Natural killer cell (primary cell): ENCODE results near the gene FBXO42. TPM values are rescaled to one million over a fixed set of nuclear protein-coding genes. Genes with fewer than 3 reads are reported as not detected.

Source experiments
- ATAC-seq, 3 donors: fragments of 150-1000 bp in 2 of 3; fragments of 200-7000 bp in 1 of 3; cut with Tn5 transposase; 1 replicate in 1 of 3; 2 replicates in 2 of 3; pipeline ENCODE4 v1.10.0; 2021; ENCODE audit warnings: mild to moderate bottlenecking in 2 of 3, moderate library complexity in 2 of 3
- DNase-seq, 2 donors: peaks; one replicate each; pipeline versions ENCODE4 v3.0.0 to v3.0.0-alpha.2; 2013 to 2021; ENCODE audit warnings: mixed read lengths in 1 of 2
- H3K27ac ChIP-seq: one replicate; pipeline ENCODE4 v1.5.1; 2013; ENCODE audit warnings: mild to moderate bottlenecking, low read length
- H3K27me3 ChIP-seq: one replicate; pipeline ENCODE4 v1.6.1; 2013; ENCODE audit warnings: low read length; ENCODE audit not compliant: control insufficient read depth, insufficient read depth
- H3K36me3 ChIP-seq: one replicate; pipeline ENCODE4 v1.6.1; 2013; ENCODE audit warnings: low read length; ENCODE audit not compliant: control insufficient read depth, insufficient read depth
- H3K4me1 ChIP-seq: one replicate; pipeline ENCODE4 v1.6.1; 2013; ENCODE audit warnings: low read length; ENCODE audit not compliant: control insufficient read depth, insufficient read depth
- H3K4me3 ChIP-seq: one replicate; pipeline ENCODE4 v1.5.1; 2013; ENCODE audit warnings: low read length
- H3K9me3 ChIP-seq: one replicate; pipeline ENCODE4 v1.6.1; 2013; ENCODE audit warnings: low read length; ENCODE audit not compliant: control insufficient read depth, insufficient read depth
- H3K27ac Mint-ChIP-seq, 2 donors: one replicate each; pipeline ENCODE4 v1.8.0; 2022; ENCODE audit warnings: mild to moderate bottlenecking in 2 of 2, mixed read lengths in 2 of 2, moderate library complexity in 1 of 2
- H3K27me3 Mint-ChIP-seq, 2 donors: one replicate each; pipeline ENCODE4 v1.8.0; 2022; ENCODE audit warnings: low read depth in 2 of 2, mixed read lengths in 2 of 2
- H3K36me3 Mint-ChIP-seq: one replicate; pipeline ENCODE4 v1.8.0; 2022; ENCODE audit warnings: mixed read lengths
- H3K4me1 Mint-ChIP-seq, 2 donors: one replicate each; pipeline ENCODE4 v1.8.0; 2022; ENCODE audit warnings: mixed read lengths in 2 of 2
- H3K4me3 Mint-ChIP-seq: one replicate; pipeline ENCODE4 v1.8.0; 2022; ENCODE audit warnings: mild to moderate bottlenecking, moderate library complexity, mixed read lengths
- H3K9me3 Mint-ChIP-seq, 2 donors: one replicate each; pipeline ENCODE4 v1.8.0; 2022; ENCODE audit warnings: mixed read lengths in 2 of 2
- WGBS: methylation state at CpG from one replicate; pipeline ENCODE4 v1.1.7; 2013; ENCODE audit warnings: missing lambda C conversion rate; ENCODE audit not compliant: insufficient coverage; 5-methylcytosine and 5-hydroxymethylcytosine counted together
- intact Hi-C: fragments of 100-400 bp; cut with micrococcal nuclease; formaldehyde crosslinking; loops from one replicate; pipeline ENCODE4 v1.14.2; 2022
- total RNA-seq, 4 donors: library from RNA; stranded (reverse); fragments of 120-200 nt in 1 of 4; gene quantifications; one replicate each; pipeline versions ENCODE4 v1.2.3 to v1.2.4, GENCODE V29; 2013 to 2022
- TF ChIP-seq, protein P1 (sequence below): fragments of 200-600 bp; IDR thresholded peaks from one replicate; pipeline ENCODE4 v1.8.0; 2022; ENCODE audit warnings: antibody characterized with exemption

Gene FBXO42
- total RNA-seq, 3 donors from 2014 or later (not counting 1 experiment from before 2014, with no cell fraction given): 19.5 to 24.5 (median 24.1) TPM

DNA sequence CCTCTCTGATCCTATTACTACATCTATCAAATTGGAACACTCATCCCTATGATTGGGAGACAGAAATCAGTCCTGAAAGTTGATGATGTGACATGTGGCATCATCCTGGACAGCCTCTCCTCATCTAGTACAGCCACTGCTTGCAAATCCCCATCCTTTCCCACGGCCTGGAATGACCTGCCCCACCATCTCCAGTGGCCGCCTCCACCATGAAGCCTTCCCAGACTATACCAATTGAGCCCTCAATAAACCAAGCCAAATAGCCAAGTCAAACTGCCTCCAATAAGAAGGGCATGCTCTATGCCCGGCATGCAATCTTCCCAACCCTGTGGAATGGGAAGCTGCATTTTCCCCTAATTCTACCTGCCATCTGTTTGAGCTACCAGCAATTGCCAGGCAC is 139.3 kb downstream of the FBXO42 start:
- Histone ChIP-seq H3K36me3 (no peaks in the 10 kb centered on the region), H3K27ac (no peak overlapping the region), H3K9me3 (no peaks in the 10 kb centered on the region), H3K27me3 (no peaks in the 10 kb centered on the region), H3K4me3 (no peak overlapping the region), H3K4me1 (peaks cover 20% of the 10 kb centered on the region)
- WGBS: 77% methylated on average over 3 of the region's 3 CpGs
- Mint-ChIP-seq H3K27me3 (peaks cover 0 to 4% of the 10 kb centered on the region in 2 donors), H3K4me3 (no peak overlapping the region), H3K36me3 (no peaks in the 10 kb centered on the region), H3K4me1 (peaks cover 12 to 23% of the 10 kb centered on the region in 2 donors), H3K27ac (no peak overlapping the region), H3K9me3 (no peaks in the 10 kb centered on the region)
- DNase-seq: no peak
- no peak for ATAC-seq
- TF ChIP-seq, protein P1, sequence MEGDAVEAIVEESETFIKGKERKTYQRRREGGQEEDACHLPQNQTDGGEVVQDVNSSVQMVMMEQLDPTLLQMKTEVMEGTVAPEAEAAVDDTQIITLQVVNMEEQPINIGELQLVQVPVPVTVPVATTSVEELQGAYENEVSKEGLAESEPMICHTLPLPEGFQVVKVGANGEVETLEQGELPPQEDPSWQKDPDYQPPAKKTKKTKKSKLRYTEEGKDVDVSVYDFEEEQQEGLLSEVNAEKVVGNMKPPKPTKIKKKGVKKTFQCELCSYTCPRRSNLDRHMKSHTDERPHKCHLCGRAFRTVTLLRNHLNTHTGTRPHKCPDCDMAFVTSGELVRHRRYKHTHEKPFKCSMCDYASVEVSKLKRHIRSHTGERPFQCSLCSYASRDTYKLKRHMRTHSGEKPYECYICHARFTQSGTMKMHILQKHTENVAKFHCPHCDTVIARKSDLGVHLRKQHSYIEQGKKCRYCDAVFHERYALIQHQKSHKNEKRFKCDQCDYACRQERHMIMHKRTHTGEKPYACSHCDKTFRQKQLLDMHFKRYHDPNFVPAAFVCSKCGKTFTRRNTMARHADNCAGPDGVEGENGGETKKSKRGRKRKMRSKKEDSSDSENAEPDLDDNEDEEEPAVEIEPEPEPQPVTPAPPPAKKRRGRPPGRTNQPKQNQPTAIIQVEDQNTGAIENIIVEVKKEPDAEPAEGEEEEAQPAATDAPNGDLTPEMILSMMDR: no peak
- intact Hi-C loops: no loop called here

DNA sequence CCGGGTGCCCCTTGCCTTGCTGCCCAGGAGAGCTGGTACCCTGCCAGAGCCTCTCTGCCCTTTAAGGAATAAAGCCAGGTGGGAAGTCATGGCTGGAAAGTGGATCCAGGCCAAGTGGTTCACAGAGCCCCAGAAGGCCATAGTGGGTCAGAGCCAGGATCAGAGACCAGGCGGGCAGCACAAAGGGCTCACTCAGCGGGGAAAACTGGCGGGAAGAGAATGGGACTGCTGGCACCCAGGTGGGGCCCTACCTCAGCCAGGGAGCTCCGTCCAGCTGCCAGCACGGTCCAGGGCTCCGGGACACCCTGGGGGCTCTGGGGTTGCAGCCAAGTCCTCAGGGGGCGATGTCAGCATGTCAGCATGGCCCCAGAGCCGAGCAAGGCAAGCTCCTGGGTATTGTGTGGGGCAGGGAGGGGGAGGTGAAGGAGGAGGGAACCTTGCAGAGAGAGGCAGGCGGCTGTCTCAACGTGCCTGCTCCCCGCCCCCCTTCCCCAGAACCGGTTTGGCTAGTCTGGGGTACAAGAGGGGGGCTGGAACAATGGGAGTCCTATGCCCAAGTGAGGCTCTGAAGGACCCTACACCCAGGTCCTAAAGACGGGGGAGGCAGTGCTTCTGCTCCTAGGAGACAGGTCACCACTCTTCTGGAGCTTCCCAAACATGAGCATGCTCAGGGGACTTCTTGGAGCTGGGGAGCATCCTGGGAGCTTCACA is 139.9 kb downstream of the FBXO42 start, which contains the start of gene ARHGEF19:
TSS of gene ARHGEF19 (minus strand) at position 402 of the 711 bp plus-strand sequence. CDS start 3,598 bp downstream, outside the sequence.
- intact Hi-C loops: no loop called here
- H3K27me3 Mint-ChIP-seq: peaks cover 0 to 4% of the 10 kb centered on the region in 2 donors
- Histone ChIP-seq H3K4me3 (no peak within 1 kb of the TSS), H3K9me3 (no peaks in the 10 kb centered on the region), H3K4me1 (peaks cover 19% of the 10 kb centered on the region), H3K27me3 (no peaks in the 10 kb centered on the region), H3K27ac (no peak within 1 kb of the TSS), H3K36me3 (no peaks in the 10 kb centered on the region)
- WGBS: 69% methylated on average over 14 of the region's 14 CpGs
- DNase-seq (no peak), ATAC-seq (no peak)
- no peak within 1 kb of the TSS for H3K27ac Mint-ChIP-seq
- H3K4me3 Mint-ChIP-seq: no peak within 1 kb of the TSS
- H3K36me3 Mint-ChIP-seq: no peaks in the 10 kb centered on the region
- no peaks in the 10 kb centered on the region for H3K9me3 Mint-ChIP-seq
- TF ChIP-seq, protein P1: no peak
- peaks cover 12 to 19% of the 10 kb centered on the region in 2 donors for H3K4me1 Mint-ChIP-seq

DNA sequence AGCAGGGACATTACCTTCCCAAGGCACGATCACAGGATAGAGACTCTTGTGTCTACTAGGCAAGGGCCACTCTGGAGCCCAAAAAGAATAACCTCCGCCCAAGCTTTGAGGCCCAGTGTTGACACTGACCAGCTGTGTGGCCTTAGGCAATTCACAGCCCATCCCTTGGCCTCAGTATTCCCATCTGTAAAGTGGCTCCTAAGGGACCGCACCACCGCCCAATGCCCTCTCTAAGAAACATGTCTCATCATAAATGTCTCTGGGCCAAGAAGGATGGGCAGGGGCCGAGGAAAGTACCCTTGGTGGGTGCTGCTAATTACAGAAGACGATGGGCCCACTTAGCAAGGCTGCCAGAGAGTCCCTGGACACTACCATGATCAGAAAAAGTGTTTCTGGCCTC is 140.5 kb downstream of the FBXO42 start:
- intact Hi-C loops: no loop called here
- H3K27me3 Mint-ChIP-seq: peaks cover 0 to 4% of the 10 kb centered on the region in 2 donors

More for the DNA sequence above, 140.5 kb downstream of the FBXO42 start:
- Mint-ChIP-seq H3K36me3 (no peaks in the 10 kb centered on the region), H3K9me3 (no peaks in the 10 kb centered on the region), H3K4me1 (peaks cover 10 to 18% of the 10 kb centered on the region in 2 donors), H3K4me3 (no peak overlapping the region), H3K27ac (no peak overlapping the region)
- Histone ChIP-seq H3K4me3 (no peak overlapping the region), H3K9me3 (no peaks in the 10 kb centered on the region), H3K27ac (no peak overlapping the region), H3K4me1 (peaks cover 20% of the 10 kb centered on the region), H3K27me3 (no peaks in the 10 kb centered on the region), H3K36me3 (no peaks in the 10 kb centered on the region)
- DNase-seq: no peak
- TF ChIP-seq, protein P1: no peak
- no peak for ATAC-seq
- WGBS: 89% methylated on average over 6 of the region's 6 CpGs
